Activated CD8-positive, alpha-beta T cell treated with anti-CD3 and anti-CD28 coated beads for 36 hours (primary cell): ENCODE measurements around the gene ADD1. TPM values are rescaled to one million over a fixed set of nuclear protein-coding genes. Genes with fewer than 3 reads are reported as not detected.
"Not testable (repeated sequence)": the region's sequence is repeated elsewhere in the genome, so short reads cannot be mapped to it uniquely, and the experiment has no call there.

Experiments used
- ATAC-seq: fragments of 200-7000 bp; cut with Tn5 transposase; one replicate; pipeline ENCODE4 v1.10.0; 2021; ENCODE audit warnings: mild to moderate bottlenecking, moderate library complexity
- CTCF ChIA-PET: fragments of 350-600 bp; sonication (Branson Sonifier 250); formaldehyde crosslinking; loops from one replicate; lab custom pipeline; 2021; ENCODE audit warnings: antibody characterized with exemption; lab: Charles Lee
- POLR2A ChIA-PET: fragments of 350-600 bp; sonication (Branson Sonifier 250); formaldehyde crosslinking; loops from one replicate; lab custom pipeline; 2021; ENCODE audit warnings: antibody characterized with exemption; lab: Charles Lee
- DNase-seq: peaks from one replicate; pipeline ENCODE4 v3.0.0-alpha.2; 2020
- H3K27ac Mint-ChIP-seq: one replicate; pipeline ENCODE4 v1.8.0; 2021; ENCODE audit warnings: mild to moderate bottlenecking, mixed read lengths
- H3K27me3 Mint-ChIP-seq: one replicate; pipeline ENCODE4 v1.8.0; 2021; ENCODE audit warnings: mixed read lengths
- H3K36me3 Mint-ChIP-seq: one replicate; pipeline ENCODE4 v1.8.0; 2021; ENCODE audit warnings: low read depth, mixed read lengths
- H3K4me1 Mint-ChIP-seq: one replicate; pipeline ENCODE4 v1.8.0; 2021; ENCODE audit warnings: low read depth, mixed read lengths
- H3K4me3 Mint-ChIP-seq: one replicate; pipeline ENCODE4 v1.8.0; 2021; ENCODE audit warnings: mild to moderate bottlenecking, moderate library complexity, mixed read lengths
- H3K9me3 Mint-ChIP-seq: one replicate; pipeline ENCODE4 v1.8.0; 2021; ENCODE audit warnings: mixed read lengths
- CTCF ChIP-seq: fragments of 200-600 bp; IDR thresholded peaks from one replicate; pipeline ENCODE4 v1.8.0; 2022; ENCODE audit warnings: antibody characterized with exemption, mild to moderate bottlenecking
- intact Hi-C: fragments of 100-400 bp; cut with micrococcal nuclease; formaldehyde crosslinking; loops from one replicate; pipeline ENCODE4 v1.10.0; 2022
- total RNA-seq, 2 experiments: library from RNA; stranded (reverse); gene quantifications; one replicate each; pipeline ENCODE4 v1.2.3, GENCODE V29; 2021

Gene ADD1
- total RNA-seq, 2 experiments from 2014 or later: 149 to 154 TPM

- POLR2A ChIA-PET: interaction anchor here (13.3 kb wide), 1 partner anchor 12 kb away, joined by 121 read pairs; no protein-coding TSS in a partner anchor
- H3K27ac Mint-ChIP-seq: peak overlapping the region; percentile 47
These were observed 106.8 kb downstream of the ADD1 start for GRCh38 chr4:2950221-2950989.

GRCh38 chr4:2953496-2953895 is 109.9 kb downstream of the ADD1 start:
- H3K4me1 Mint-ChIP-seq: peaks cover 51% of the 10 kb centered on the region
- ATAC-seq (no peak), DNase-seq (no peak)
- no peak for TF ChIP-seq CTCF
- no peaks in the 10 kb centered on the region for H3K27me3 Mint-ChIP-seq
- intact Hi-C loops: no loop called here
- ChIA-PET POLR2A (interaction anchor here (0.7 to 13.3 kb wide), 5 partner anchors 10 to 206 kb away, joined by 3 to 121 read pairs (median 5); partner anchors contain the start of gene TNIP2), CTCF (interaction anchor here (1.0 to 6.9 kb wide), 11 partner anchors 9 to 258 kb away, joined by 3 to 59 read pairs (median 3); partner anchors contain the start of genes GRK4 and NOP14)
- peaks cover 71% of the 10 kb centered on the region for H3K36me3 Mint-ChIP-seq
- no peaks in the 10 kb centered on the region for H3K9me3 Mint-ChIP-seq
- H3K27ac Mint-ChIP-seq: peak overlapping the region; percentile 93
- H3K4me3 Mint-ChIP-seq: no peak overlapping the region

More at GRCh38 chr4:2950221-2950989, 106.8 kb downstream of the ADD1 start:
- Mint-ChIP-seq H3K4me1 (peaks cover 32% of the 10 kb centered on the region), H3K9me3 (no peaks in the 10 kb centered on the region), H3K36me3 (peaks cover 62% of the 10 kb centered on the region), H3K4me3 (no peak overlapping the region), H3K27me3 (no peaks in the 10 kb centered on the region)
- CTCF ChIA-PET: interaction anchor here (1.6 to 6.9 kb wide), 2 partner anchors 12 to 13 kb away, joined by 6 to 59 read pairs; no protein-coding TSS in a partner anchor
- no peak for ATAC-seq
- TF ChIP-seq CTCF: no peak
- intact Hi-C loops: no loop called here
- DNase-seq: no peak

- intact Hi-C loops: no loop called here
- Mint-ChIP-seq H3K4me1 (peaks cover 59% of the 10 kb centered on the region), H3K27ac (peak overlapping the region; percentile 93), H3K4me3 (peak overlapping the region; percentile 41), H3K36me3 (peaks cover 78% of the 10 kb centered on the region), H3K27me3 (no peaks in the 10 kb centered on the region), H3K9me3 (no peaks in the 10 kb centered on the region)
- CTCF ChIA-PET: interaction anchor here (0.8 to 6.9 kb wide), 16 partner anchors 9 to 539 kb away, joined by 3 to 59 read pairs (median 3); partner anchors contain the start of genes GRK4 and NOP14
- ATAC-seq (peak; percentile 80), DNase-seq (peak; percentile 87)
- no peak for TF ChIP-seq CTCF
- POLR2A ChIA-PET: interaction anchor here (0.6 to 13.3 kb wide), 7 partner anchors 8 to 291 kb away, joined by 4 to 121 read pairs (median 5); partner anchors contain the start of gene TNIP2
These were observed 110.9 kb downstream of the ADD1 start for GRCh38 chr4:2954358-2955185.

- H3K4me3 Mint-ChIP-seq, H3K27me3 Mint-ChIP-seq, ATAC-seq, DNase-seq, intact Hi-C loops, H3K9me3 Mint-ChIP-seq: not testable (repeated sequence)
- H3K4me1 Mint-ChIP-seq: peaks cover 67% of the 10 kb centered on the region
- peaks cover 79% of the 10 kb centered on the region for H3K36me3 Mint-ChIP-seq
- POLR2A ChIA-PET: interaction anchor here (0.6 to 13.3 kb wide), 6 partner anchors 7 to 187 kb away, joined by 3 to 121 read pairs (median 4); no protein-coding TSS in a partner anchor
- peak; percentile 72 for TF ChIP-seq CTCF
- peak overlapping the region; percentile 43 for H3K27ac Mint-ChIP-seq
- CTCF ChIA-PET: interaction anchor here (1.1 to 6.9 kb wide), 7 partner anchors 8 to 192 kb away, joined by 3 to 59 read pairs (median 4); no protein-coding TSS in a partner anchor
These were observed 111.8 kb downstream of the ADD1 start for GRCh38 chr4:2955186-2956044.
